Fibroblast of villous mesenchyme (primary cell): ENCODE results near the gene SLC51A. TPM values are rescaled to one million over a fixed set of nuclear protein-coding genes. Genes with fewer than 3 reads are reported as not detected.

Experiments
- DNase-seq: peaks from one replicate; pipeline ENCODE4 v3.0.0-alpha.2; 2010; ENCODE audit warnings: low read depth
- H3K4me3 ChIP-seq: 2 replicates; pipeline ENCODE4 v1.5.1; 2011; ENCODE audit warnings: low read depth, mild to moderate bottlenecking, low read length
- CTCF ChIP-seq: IDR thresholded peaks from 2 replicates; pipeline ENCODE4 v1.5.1; 2012; ENCODE audit warnings: low read depth, mild to moderate bottlenecking, low read length; ENCODE audit not compliant: insufficient read depth
- total RNA-seq: library from RNA; depleted of rRNA; stranded (reverse); fragments of >200 nt; gene quantifications from 2 replicates; pipeline ENCODE4 v1.2.3, GENCODE V29; 2012

SLC51A gene
- total RNA-seq, 1 donor, result not detected

- TF ChIP-seq CTCF, result no peak
- no peak within 1 kb of the TSS for H3K4me3 ChIP-seq
- no peak for DNase-seq
Measured at GRCh38 chr3:196210673-196211556, 5.4 kb upstream of the SLC51A start, which contains the start of gene ZDHHC19. TSS of gene ZDHHC19 (minus strand) at chr3:196211400. CDS start at chr3:196211315, 85 bp downstream.

GRCh38 chr3:196214783-196215441 lies 1.4 kb upstream of the SLC51A start:
- no peak for TF ChIP-seq CTCF
- no peak for DNase-seq
- H3K4me3 ChIP-seq, result no peak overlapping the region

GRCh38 chr3:196215493-196216020 lies 777 bp upstream of the SLC51A start:
- no peak for DNase-seq
- no peak for TF ChIP-seq CTCF
- H3K4me3 ChIP-seq, result no peak overlapping the region

- no peak for TF ChIP-seq CTCF
- no peak overlapping the region for H3K4me3 ChIP-seq
- no peak for DNase-seq
Measured at GRCh38 chr3:196216681-196217211, 412 bp downstream of the SLC51A start.

GRCh38 chr3:196217307-196218154 lies 1.2 kb downstream of the SLC51A start:
- no peak overlapping the region for H3K4me3 ChIP-seq
- TF ChIP-seq CTCF, result no peak
- DNase-seq, result no peak

GRCh38 chr3:196218155-196218712 lies 1.9 kb downstream of the SLC51A start:
- no peak for TF ChIP-seq CTCF
- H3K4me3 ChIP-seq, result no peak overlapping the region
- no peak for DNase-seq
